HG03135 (cell line): Measurements from ENCODE around the gene MYO3B.
"Not testable (repeated sequence)": the region's sequence is repeated elsewhere in the genome, so short reads cannot be mapped to it uniquely, and the experiment has no call there.

Source experiments
- ATAC-seq: cut with Tn5 transposase; IDR thresholded peaks from one replicate; pipeline ENCODE4 v1.9.1; 2021; ENCODE audit warnings: mild to moderate bottlenecking, moderate library complexity; ENCODE audit not compliant: unreplicated experiment

MYO3B gene

GRCh38 chr2:170462433-170463205 lies 284.7 kb downstream of the MYO3B start:
- ATAC-seq, result no peak

GRCh38 chr2:170463206-170463537 lies 285.2 kb downstream of the MYO3B start:
- no peak for ATAC-seq

GRCh38 chr2:170464268-170464667 lies 286.3 kb downstream of the MYO3B start:
- ATAC-seq, result no peak

- no peak for ATAC-seq
Observed at GRCh38 chr2:170465241-170465640, 287.3 kb downstream of the MYO3B start.

GRCh38 chr2:170466632-170467031 lies 288.7 kb downstream of the MYO3B start:
- no peak for ATAC-seq

- ATAC-seq, result no peak
Observed at GRCh38 chr2:170467568-170468422, 289.8 kb downstream of the MYO3B start.

- ATAC-seq, result no peak
Observed at GRCh38 chr2:170468557-170468956, 290.6 kb downstream of the MYO3B start.

- ATAC-seq, result not testable (repeated sequence)
Observed at GRCh38 chr2:170472498-170472897, 294.6 kb downstream of the MYO3B start.

- no peak for ATAC-seq
Observed at GRCh38 chr2:170475878-170476277, 297.9 kb downstream of the MYO3B start.

- no peak for ATAC-seq
Observed at GRCh38 chr2:170477630-170478029, 299.7 kb downstream of the MYO3B start.

- no peak for ATAC-seq
Observed at GRCh38 chr2:170481201-170481600, 303.3 kb downstream of the MYO3B start.

GRCh38 chr2:170484552-170484951 lies 306.6 kb downstream of the MYO3B start:
- no peak for ATAC-seq

GRCh38 chr2:170485254-170486026 lies 307.5 kb downstream of the MYO3B start:
- ATAC-seq, result no peak

- ATAC-seq, result no peak
Observed at GRCh38 chr2:170486730-170487129, 308.8 kb downstream of the MYO3B start.

GRCh38 chr2:170488807-170489206 lies 310.9 kb downstream of the MYO3B start:
- ATAC-seq, result no peak

- ATAC-seq, result no peak
Observed at GRCh38 chr2:170492010-170492409, 314.1 kb downstream of the MYO3B start.

- ATAC-seq, result no peak
Observed at GRCh38 chr2:170493426-170494097, 315.6 kb downstream of the MYO3B start.

GRCh38 chr2:170495896-170496295 lies 317.9 kb downstream of the MYO3B start:
- no peak for ATAC-seq

- no peak for ATAC-seq
Observed at GRCh38 chr2:170498619-170499018, 320.7 kb downstream of the MYO3B start.

- ATAC-seq, result no peak
Observed at GRCh38 chr2:170500104-170500503, 322.2 kb downstream of the MYO3B start.

- ATAC-seq, result no peak
Observed at GRCh38 chr2:170500770-170501169, 322.8 kb downstream of the MYO3B start.
